Activated T-cell treated with anti-CD3 and anti-CD28 coated beads, Interleukin-2, amount 50 U/mL, for 4 hours (primary cell): ENCODE results near the gene ITLN2. TPM values are rescaled to one million over a fixed set of nuclear protein-coding genes. Genes with fewer than 3 reads are reported as not detected.
"Not testable (repeated sequence)": the region's sequence is repeated elsewhere in the genome, so short reads cannot be mapped to it uniquely, and the experiment has no call there.

Experiments used
- ATAC-seq, 2 donors: fragments of 200-7000 bp; cut with Tn5 transposase; one replicate each; pipeline ENCODE4 v1.10.0; 2021
- DNase-seq: peaks from one replicate; pipeline ENCODE4 v3.0.0-alpha.2; 2020
- H3K27me3 Mint-ChIP-seq: one replicate; pipeline ENCODE4 v1.8.0; 2021; ENCODE audit warnings: low read depth, mixed read lengths
- H3K36me3 Mint-ChIP-seq: one replicate; pipeline ENCODE4 v1.8.0; 2022; ENCODE audit warnings: mixed read lengths; ENCODE audit not compliant: insufficient read depth
- H3K4me1 Mint-ChIP-seq: one replicate; pipeline ENCODE4 v1.8.0; 2021; ENCODE audit warnings: low read depth, mixed read lengths
- H3K4me3 Mint-ChIP-seq: one replicate; pipeline ENCODE4 v1.8.0; 2021; ENCODE audit warnings: mild to moderate bottlenecking, moderate library complexity, mixed read lengths
- H3K9me3 Mint-ChIP-seq: one replicate; pipeline ENCODE4 v1.8.0; 2021; ENCODE audit warnings: mixed read lengths
- total RNA-seq, 3 donors: library from RNA; stranded (reverse); gene quantifications; one replicate each; pipeline ENCODE4 v1.2.1, GENCODE V29; 2021

The ITLN2 gene
- total RNA-seq, 3 donors from 2014 or later: not detected

DNA sequence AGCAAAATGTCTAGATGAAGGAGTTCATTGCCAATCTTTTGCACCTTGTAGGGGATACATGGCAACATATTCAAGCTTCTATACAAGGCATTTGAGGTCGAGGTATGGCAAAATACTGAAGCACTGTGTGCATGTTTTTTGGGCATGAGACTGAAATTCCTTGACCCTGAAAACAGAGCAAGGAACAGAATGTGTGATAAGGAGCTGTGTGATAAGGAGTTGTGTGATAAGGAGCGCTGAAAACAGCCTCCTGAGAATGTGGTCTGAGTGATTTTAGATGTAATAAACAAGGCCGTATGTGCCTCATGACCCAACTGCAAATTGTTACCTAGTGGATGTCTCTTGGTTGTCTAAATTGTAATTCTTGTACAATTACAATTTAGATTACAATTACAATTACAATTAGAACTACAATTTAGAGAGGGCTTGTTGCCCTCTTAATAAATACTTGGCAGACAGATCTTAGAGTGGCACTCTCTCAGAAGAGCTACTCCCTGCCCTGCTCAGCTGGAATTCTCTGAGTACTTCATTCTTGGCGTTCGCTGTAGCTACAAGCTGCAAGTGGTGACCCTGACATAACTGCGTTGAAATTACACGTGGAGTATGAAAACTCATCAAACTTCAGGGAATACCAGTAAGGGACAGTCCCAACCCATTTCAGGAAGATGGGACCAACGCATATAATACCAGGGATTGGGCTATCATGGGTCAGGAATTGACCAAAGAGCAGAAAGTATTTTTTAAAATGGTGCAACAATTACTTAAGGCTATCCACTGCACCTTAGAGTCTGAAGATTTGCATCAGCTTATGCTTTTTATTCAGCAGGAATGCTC lies 49.6 kb downstream of the ITLN2 start:
- Mint-ChIP-seq H3K4me3 (no peak overlapping the region), H3K9me3 (no peaks in the 10 kb centered on the region), H3K36me3 (no peaks in the 10 kb centered on the region), H3K4me1 (no peaks in the 10 kb centered on the region), H3K27me3 (no peaks in the 10 kb centered on the region)
- no peak for ATAC-seq
- DNase-seq: no peak

DNA sequence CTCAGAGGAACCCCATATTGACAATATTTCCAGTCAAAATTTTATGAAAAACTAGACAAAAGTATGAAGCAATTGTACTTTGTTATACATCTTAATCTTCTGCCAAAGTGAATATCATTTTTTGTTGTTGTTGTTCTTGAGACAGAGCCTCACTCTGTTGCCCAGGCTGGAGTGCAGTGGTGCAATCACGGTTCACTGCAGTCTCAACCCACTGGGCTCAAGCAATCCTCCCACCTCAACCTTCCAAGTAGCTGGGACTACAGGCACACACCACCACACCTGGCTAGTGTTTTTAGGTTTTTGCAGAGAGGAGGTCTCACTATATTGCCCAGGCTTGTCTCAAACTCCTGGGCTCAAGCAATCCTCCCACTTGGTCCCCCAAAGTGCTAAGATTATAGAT lies 52.4 kb downstream of the ITLN2 start:
- not testable (repeated sequence) for H3K27me3 Mint-ChIP-seq, DNase-seq, H3K4me3 Mint-ChIP-seq, ATAC-seq, H3K4me1 Mint-ChIP-seq, H3K9me3 Mint-ChIP-seq, H3K36me3 Mint-ChIP-seq

DNA sequence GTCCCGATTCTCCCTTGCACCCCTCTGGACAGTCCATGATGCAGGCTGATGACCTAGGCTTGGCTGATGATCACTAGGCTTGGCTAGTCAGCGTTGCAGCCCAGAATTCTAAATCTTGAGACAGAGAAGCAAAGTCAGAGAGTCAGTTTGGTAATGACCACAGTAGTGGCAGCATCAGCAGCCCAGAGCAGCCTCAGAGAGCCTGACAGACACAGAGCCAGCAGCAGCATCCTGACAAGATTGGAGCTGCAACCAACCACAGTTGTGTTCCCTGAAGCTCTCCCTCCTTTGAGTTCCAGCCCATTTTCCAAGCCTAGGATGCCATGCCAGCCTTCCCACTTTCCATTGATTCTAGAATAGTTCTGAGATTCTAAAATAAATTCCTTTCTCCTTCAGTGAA lies 52.8 kb downstream of the ITLN2 start:
- H3K36me3 Mint-ChIP-seq: no peaks in the 10 kb centered on the region
- H3K9me3 Mint-ChIP-seq: no peaks in the 10 kb centered on the region
- DNase-seq (no peak), ATAC-seq (no peak)
- no peaks in the 10 kb centered on the region for H3K27me3 Mint-ChIP-seq
- no peaks in the 10 kb centered on the region for H3K4me1 Mint-ChIP-seq
- no peak overlapping the region for H3K4me3 Mint-ChIP-seq

DNA sequence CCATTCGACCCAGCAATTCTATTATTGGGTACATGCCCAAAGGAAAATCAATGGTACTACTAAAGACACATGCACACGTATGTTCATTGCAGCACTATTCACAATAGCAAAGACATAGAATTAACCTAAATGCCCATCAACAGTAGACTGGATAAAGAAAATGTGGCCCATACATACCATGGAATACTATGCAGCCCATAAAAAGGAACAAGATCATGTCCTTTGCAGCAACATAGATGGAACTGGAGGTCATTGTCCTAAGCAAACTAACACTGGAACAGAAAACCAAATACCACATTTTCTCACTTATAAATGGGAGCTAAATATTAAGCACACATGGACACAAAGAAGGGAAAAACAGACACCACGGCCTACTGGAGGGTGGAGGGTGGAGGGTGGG lies 53.9 kb downstream of the ITLN2 start:
- not testable (repeated sequence) for H3K9me3 Mint-ChIP-seq, H3K36me3 Mint-ChIP-seq, H3K4me3 Mint-ChIP-seq, H3K27me3 Mint-ChIP-seq, ATAC-seq, DNase-seq, H3K4me1 Mint-ChIP-seq

Other genes starting within 250 kb of the ITLN2 start
- 100 to 1,000 TPM; 313 to 347 (median 336) TPM for gene CD48, start 243.0 kb downstream of the ITLN2 start, total RNA-seq
- 10 to 100 TPM; 44.1 to 80.5 (median 71.7) TPM for gene SLAMF7, start 215.6 kb downstream of the ITLN2 start, total RNA-seq
- gene LY9, start 158.6 kb downstream of the ITLN2 start, total RNA-seq: 10 to 100 TPM in 2 of 3 donors, 1 to 10 TPM in 1; 8.9 to 21.4 (median 16.5) TPM
- gene CD244, start 91.9 kb downstream of the ITLN2 start, total RNA-seq: under 1 TPM; 0.30 to 0.53 (median 0.38) TPM
- not detected for gene ITLN1, start 69.6 kb downstream of the ITLN2 start, total RNA-seq
- 1 to 10 TPM; 3.9 to 7.6 (median 7.3) TPM for gene F11R, start 66.3 kb upstream of the ITLN2 start, total RNA-seq
- gene TSTD1, start 84.2 kb upstream of the ITLN2 start, total RNA-seq: 10 to 100 TPM; 20.3 to 67.2 (median 25.6) TPM
- gene USF1, start 91.2 kb upstream of the ITLN2 start, total RNA-seq: 10 to 100 TPM; 44.3 to 53.0 (median 44.9) TPM
- gene ARHGAP30, start 115.1 kb upstream of the ITLN2 start, total RNA-seq: 100 to 1,000 TPM; 103 to 128 (median 106) TPM
- under 1 TPM in 1 of 3 donors, not detected in 2; 0.08 TPM for gene NECTIN4, start 134.7 kb upstream of the ITLN2 start, total RNA-seq
- under 1 TPM in 1 of 3 donors, not detected in 2; 0.43 TPM for gene KLHDC9, start 143.6 kb upstream of the ITLN2 start, total RNA-seq
- 100 to 1,000 TPM; 231 to 238 (median 235) TPM for gene PFDN2, start 163.2 kb upstream of the ITLN2 start, total RNA-seq
- 10 to 100 TPM; 41.4 to 51.8 (median 42.2) TPM for gene NIT1, start 163.3 kb upstream of the ITLN2 start, total RNA-seq
- 10 to 100 TPM; 50.7 to 56.7 (median 51.2) TPM for gene DEDD, start 177.9 kb upstream of the ITLN2 start, total RNA-seq
- 10 to 100 TPM; 87.5 to 98.8 (median 92.8) TPM for gene UFC1, start 199.2 kb upstream of the ITLN2 start, total RNA-seq
- gene USP21, start 204.7 kb upstream of the ITLN2 start, total RNA-seq: 10 to 100 TPM; 25.0 to 28.3 (median 27.4) TPM
- gene PPOX, start 211.6 kb upstream of the ITLN2 start, total RNA-seq: 10 to 100 TPM; 10.0 to 13.8 (median 12.8) TPM
- gene B4GALT3, start 222.7 kb upstream of the ITLN2 start, total RNA-seq: 10 to 100 TPM; 73.9 to 76.3 (median 75.9) TPM
- 1 to 10 TPM in 1 of 3 donors, under 1 TPM in 2; 0.34 to 1.1 (median 0.63) TPM for gene ADAMTS4, start 244.2 kb upstream of the ITLN2 start, total RNA-seq
- gene NDUFS2, start 247.6 kb upstream of the ITLN2 start, total RNA-seq: 10 to 100 TPM; 70.7 to 80.5 (median 73.2) TPM